GM12891 (cell line): ENCODE results near the gene BMPER.

Experiments
- PAX5 ChIP-seq: IDR thresholded peaks from 2 replicates; pipeline ENCODE4 v1.6.1; 2011; ENCODE audit warnings: low read length, moderate library complexity, mild to moderate bottlenecking; ENCODE audit not compliant: insufficient read depth, severe bottlenecking
- POLR2A ChIP-seq: IDR thresholded peaks from 2 replicates; pipeline ENCODE4 v1.6.1; 2011; ENCODE audit warnings: low read depth, low read length, control low read depth
- POLR2AphosphoS5 ChIP-seq: IDR thresholded peaks from 2 replicates; pipeline ENCODE4 v1.6.1; 2011; ENCODE audit warnings: low read depth, low read length, control low read depth
- TAF1 ChIP-seq: IDR thresholded peaks from 2 replicates; pipeline ENCODE4 v1.6.1; 2011; ENCODE audit warnings: low read depth, low read length, control low read depth

DNA sequence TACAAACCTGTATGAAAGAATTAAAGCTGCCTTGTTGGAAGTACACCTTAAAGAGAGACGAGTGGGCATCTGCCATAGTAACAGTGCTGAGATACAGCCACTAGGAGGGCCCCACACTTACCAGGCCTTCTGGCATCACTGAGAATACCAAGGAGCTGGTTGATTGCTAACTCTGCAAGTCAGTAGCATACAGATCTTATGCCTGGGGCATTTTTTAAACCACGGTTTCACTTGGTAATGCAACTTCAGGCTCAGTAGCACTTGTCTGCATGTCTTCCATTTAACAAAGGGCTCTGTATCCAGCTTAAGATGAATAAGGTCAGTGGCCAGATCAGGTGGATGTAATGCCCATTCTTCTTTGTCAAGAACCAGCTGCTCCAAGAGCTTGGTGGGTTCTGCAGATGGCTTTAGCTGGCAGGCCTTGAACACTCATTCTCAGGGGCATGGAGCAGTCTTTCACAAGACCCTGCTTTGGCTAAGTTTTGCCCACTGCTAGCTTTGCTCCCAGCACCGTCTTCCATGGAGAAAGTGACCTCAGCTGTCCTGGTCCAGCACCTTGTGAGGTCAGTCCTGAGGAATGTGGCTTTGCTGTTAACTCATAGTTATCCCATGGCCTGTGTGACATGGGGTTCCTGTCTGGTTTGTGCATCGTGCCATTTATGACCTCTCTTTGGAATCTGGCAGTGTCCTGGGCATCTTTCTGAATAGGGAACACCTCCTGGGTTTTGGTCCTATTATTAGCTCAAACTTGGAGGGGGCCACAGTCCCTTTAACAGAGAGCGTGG lies 68.1 kb downstream of the BMPER start:
- no peak for TF ChIP-seq POLR2A
- no peak for TF ChIP-seq TAF1
- no peak for TF ChIP-seq POLR2AphosphoS5
- TF ChIP-seq PAX5, result no peak
